Astrocyte (in vitro differentiated cells and primary cell): Measurements from ENCODE around the gene ADAMTS20.

Experiments used
- EZH2 ChIP-seq: IDR thresholded peaks from 2 replicates; pipeline ENCODE4 v1.6.1; 2012; ENCODE audit warnings: mild to moderate bottlenecking, low read length, inconsistent platforms; ENCODE audit not compliant: insufficient read depth
- TF ChIP-seq, protein P1 (sequence below): IDR thresholded peaks from 2 replicates; pipeline ENCODE4 v1.5.1; 2011; ENCODE audit warnings: low read depth, mild to moderate bottlenecking, inconsistent platforms, low read length, moderate library complexity; ENCODE audit not compliant: insufficient read depth

DNA sequence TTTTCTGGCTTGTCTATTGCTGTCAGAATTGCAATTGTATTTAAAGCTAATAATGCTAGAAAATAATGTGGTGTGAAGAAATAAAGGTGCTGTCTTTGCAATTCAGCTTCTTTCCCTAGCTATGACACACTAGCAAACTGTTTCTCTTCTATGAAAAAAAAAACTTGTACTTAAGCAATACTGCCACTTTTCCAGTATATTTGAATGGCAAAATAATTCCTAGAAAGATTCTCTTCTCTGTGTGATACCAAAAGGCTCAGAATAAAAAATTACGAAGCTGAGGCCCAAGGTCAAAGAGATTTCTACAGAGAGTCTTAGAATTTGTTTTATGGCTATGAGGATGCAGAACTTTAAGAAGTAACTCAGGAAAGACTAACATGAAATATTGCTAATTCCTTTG lies 235.5 kb downstream of the ADAMTS20 start:
- TF ChIP-seq, protein P1, sequence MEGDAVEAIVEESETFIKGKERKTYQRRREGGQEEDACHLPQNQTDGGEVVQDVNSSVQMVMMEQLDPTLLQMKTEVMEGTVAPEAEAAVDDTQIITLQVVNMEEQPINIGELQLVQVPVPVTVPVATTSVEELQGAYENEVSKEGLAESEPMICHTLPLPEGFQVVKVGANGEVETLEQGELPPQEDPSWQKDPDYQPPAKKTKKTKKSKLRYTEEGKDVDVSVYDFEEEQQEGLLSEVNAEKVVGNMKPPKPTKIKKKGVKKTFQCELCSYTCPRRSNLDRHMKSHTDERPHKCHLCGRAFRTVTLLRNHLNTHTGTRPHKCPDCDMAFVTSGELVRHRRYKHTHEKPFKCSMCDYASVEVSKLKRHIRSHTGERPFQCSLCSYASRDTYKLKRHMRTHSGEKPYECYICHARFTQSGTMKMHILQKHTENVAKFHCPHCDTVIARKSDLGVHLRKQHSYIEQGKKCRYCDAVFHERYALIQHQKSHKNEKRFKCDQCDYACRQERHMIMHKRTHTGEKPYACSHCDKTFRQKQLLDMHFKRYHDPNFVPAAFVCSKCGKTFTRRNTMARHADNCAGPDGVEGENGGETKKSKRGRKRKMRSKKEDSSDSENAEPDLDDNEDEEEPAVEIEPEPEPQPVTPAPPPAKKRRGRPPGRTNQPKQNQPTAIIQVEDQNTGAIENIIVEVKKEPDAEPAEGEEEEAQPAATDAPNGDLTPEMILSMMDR = no peak
- TF ChIP-seq EZH2 = no peak
